ENCODE measurements around the gene VAMP2. TPM values are rescaled to one million over a fixed set of nuclear protein-coding genes. Genes with fewer than 3 reads are reported as not detected.

VAMP2 gene
- total RNA-seq, 6 experiments from 2014 or later: 4.4 to 18.6 (median 13.2) TPM

DNA sequence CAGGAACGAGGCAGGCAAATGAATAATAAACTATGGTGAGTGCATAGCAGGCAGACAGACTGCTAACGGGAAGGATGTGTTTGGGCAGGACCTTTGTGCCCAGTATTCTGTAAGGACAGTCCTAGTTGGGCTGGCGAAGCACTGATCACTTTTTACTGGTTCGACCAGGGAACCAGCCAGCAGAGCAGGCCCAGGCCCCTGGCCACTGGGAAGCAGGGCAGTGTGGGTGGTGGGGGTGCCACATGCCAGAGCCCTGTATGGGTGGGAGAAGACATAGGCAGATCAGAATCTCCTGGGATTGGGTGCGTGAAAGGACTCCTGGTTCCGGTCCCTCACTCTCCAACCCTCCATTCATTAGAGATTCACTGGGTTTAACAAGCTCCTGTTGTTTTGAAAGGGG lies 4.0 kb upstream of the VAMP2 start:
- Histone ChIP-seq H3K9me3 (no peaks in the 10 kb centered on the region), H3K4me1 (peaks cover 0 to 18% (median 15%) of the 10 kb centered on the region in 4 donors), H3K4me3 (no peak overlapping the region), H3K36me3 (no peaks in the 10 kb centered on the region), H3K27ac (no peak overlapping the region), H3K27me3 (no peaks in the 10 kb centered on the region)
- DNase-seq (peak in 1 of 3 donors; percentile 16), ATAC-seq (no peak)
- TF ChIP-seq, protein P1, sequence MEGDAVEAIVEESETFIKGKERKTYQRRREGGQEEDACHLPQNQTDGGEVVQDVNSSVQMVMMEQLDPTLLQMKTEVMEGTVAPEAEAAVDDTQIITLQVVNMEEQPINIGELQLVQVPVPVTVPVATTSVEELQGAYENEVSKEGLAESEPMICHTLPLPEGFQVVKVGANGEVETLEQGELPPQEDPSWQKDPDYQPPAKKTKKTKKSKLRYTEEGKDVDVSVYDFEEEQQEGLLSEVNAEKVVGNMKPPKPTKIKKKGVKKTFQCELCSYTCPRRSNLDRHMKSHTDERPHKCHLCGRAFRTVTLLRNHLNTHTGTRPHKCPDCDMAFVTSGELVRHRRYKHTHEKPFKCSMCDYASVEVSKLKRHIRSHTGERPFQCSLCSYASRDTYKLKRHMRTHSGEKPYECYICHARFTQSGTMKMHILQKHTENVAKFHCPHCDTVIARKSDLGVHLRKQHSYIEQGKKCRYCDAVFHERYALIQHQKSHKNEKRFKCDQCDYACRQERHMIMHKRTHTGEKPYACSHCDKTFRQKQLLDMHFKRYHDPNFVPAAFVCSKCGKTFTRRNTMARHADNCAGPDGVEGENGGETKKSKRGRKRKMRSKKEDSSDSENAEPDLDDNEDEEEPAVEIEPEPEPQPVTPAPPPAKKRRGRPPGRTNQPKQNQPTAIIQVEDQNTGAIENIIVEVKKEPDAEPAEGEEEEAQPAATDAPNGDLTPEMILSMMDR (IDR thresholded peaks at IDR 0.05): no peak
- no peak for TF ChIP-seq POLR2A (IDR thresholded peaks at IDR 0.05)
- 100% methylated on average over 1 of the region's 6 CpGs for WGBS (ENCODE audit: insufficient coverage, low coverage, low lambda C conversion rate, missing lambda C conversion rate)
- intact Hi-C loops (cut with DNase I): no loop called here

DNA sequence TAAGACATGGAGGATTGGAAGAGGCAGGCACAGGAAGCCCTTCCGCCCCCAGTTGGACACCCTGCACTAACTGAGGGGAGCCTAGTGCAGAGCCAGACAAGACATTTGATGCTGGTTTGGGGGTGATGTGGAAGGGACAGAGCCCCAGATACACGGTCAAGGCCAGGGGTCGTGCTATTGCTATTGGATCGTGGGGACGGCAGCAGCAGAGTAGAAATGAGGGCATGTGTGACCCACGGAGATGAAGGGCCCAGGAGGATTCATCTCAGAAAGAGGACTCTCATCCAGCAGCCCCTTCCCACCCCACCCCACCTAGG lies 2.0 kb upstream of the VAMP2 start:
- no peak for ATAC-seq
- no peak overlapping the region for H3K4me3 ChIP-seq
- 56% methylated on average over 6 of the region's 6 CpGs for WGBS (ENCODE audit: insufficient coverage, low coverage, low lambda C conversion rate, missing lambda C conversion rate)
- H3K9me3 ChIP-seq: no peaks in the 10 kb centered on the region
- DNase-seq: no peak
- H3K36me3 ChIP-seq: peaks cover 0 to 11% (median 0%) of the 10 kb centered on the region in 4 donors
- TF ChIP-seq, protein P1 (IDR thresholded peaks at IDR 0.05): no peak
- no peak for TF ChIP-seq POLR2A (IDR thresholded peaks at IDR 0.05)
- peak overlapping the region; percentile 99 for H3K27ac ChIP-seq
- H3K4me1 ChIP-seq: peaks cover 0 to 25% (median 19%) of the 10 kb centered on the region in 4 donors
- intact Hi-C loops (cut with DNase I): no loop called here
- no peaks in the 10 kb centered on the region for H3K27me3 ChIP-seq

DNA sequence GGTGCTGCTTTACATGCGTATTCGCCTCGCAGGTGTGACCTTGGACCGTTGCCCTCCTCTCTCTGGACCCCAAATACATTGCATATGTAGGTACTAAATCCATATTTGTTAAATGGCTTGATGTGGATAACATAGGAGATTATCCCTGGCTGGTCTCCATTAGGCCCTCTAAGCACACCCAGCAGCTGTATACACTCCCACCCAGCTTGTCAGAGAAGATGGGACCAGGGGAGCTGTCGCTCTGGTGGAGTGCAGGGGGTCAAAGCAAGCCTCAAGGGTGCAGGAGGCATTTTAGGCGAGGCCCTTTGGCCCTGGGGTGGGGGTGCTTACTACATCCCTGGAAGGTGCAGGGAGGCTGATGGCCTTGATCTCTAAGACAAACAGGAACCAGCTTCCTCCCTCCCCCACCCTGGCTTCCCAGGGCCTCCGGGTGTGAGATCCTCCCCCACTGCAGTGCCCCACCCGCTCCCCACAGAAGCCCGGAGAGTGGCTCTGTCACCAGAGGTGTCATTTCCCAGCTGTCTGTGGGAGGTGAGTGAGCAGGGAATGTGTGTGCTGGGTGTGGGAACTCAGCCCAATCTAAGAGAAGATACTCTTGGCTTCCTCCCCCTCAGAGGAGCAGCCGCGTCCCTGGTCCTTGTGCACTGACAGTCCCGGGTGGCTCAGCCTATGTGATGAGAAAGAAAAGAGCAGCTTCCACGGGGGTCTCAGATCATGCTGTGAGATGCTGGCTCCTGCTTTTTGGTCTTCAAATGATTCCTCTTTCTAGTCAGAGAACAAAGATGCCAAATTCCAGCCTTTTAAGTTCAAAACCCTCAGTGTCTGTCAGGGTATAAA lies 1.4 kb upstream of the VAMP2 start:
- H3K4me3 ChIP-seq: no peak overlapping the region
- H3K27ac ChIP-seq: peak overlapping the region; percentile 99
- peaks cover 0 to 14% (median 0%) of the 10 kb centered on the region in 4 donors for H3K36me3 ChIP-seq
- no peaks in the 10 kb centered on the region for H3K27me3 ChIP-seq
- H3K4me1 ChIP-seq: peaks cover 0 to 27% (median 19%) of the 10 kb centered on the region in 4 donors
- no peaks in the 10 kb centered on the region for H3K9me3 ChIP-seq
- TF ChIP-seq, protein P1 (IDR thresholded peaks at IDR 0.05): no peak
- TF ChIP-seq POLR2A (IDR thresholded peaks at IDR 0.05): peak; percentile 30
- peak; percentile 50 to 72 (median 59) for ATAC-seq
- intact Hi-C loops (cut with DNase I): no loop called here
- WGBS (ENCODE audit: insufficient coverage, low coverage, low lambda C conversion rate, missing lambda C conversion rate): 12% methylated on average over 9 of the region's 13 CpGs
- peak in 2 of 3 donors; percentile 76 to 82 for DNase-seq

DNA sequence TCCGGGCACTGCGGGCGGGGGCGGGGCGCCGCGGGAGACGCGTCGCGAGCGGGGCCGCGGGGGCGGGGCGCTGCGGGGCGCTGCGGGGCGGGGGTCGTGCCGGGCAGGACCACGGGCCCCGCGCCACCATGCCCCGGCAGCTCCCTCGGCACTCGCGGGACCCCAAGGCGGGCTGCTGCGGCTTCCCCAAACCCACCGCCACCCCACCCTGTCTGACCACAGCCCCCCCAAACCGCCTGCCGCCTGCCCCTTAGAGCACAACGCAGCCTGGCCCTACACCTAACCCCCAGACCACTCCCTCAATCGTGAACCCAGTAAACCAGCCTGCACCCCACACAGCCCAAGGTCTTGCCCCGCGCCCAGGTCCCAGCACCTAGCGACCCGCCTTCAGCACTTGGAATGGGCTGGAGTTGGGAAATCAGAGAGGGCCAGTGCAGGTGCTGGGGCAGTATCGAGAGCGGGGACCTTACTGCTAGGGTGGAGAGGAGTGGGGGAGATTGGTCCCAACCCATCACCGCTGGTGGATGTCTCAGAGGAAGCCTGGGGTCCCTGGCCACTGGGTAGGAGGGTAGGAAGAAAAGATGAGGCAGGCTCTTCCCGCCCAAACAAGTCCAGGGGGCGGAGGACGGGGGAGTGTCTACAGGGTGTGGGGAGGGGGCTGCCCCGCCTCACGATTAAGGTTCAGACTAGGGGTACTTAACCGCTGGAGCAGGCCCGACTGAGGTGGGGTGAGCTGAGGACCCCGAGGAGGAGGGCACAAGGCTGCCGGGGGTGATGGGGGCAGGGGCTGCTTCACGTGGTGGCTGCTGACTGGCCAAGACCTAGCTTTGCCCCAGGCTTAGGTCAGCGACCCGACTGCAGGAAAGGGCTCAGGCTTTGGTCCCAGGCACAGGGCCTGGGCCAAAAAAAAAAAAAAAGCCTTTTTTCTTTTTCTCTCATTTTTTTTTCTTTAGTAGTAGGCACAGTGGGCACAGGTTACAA lies 539 bp upstream of the VAMP2 start:
- DNase-seq (peak; percentile 64 to 86 (median 83)), ATAC-seq (peak; percentile 59 to 73 (median 69))
- WGBS (ENCODE audit: insufficient coverage, low coverage, low lambda C conversion rate, missing lambda C conversion rate): 10% methylated on average over 16 of the region's 55 CpGs
- no peaks in the 10 kb centered on the region for H3K27me3 ChIP-seq
- H3K4me1 ChIP-seq: peaks cover 0 to 31% (median 21%) of the 10 kb centered on the region in 4 donors
- TF ChIP-seq, protein P1 (IDR thresholded peaks at IDR 0.05): no peak
- TF ChIP-seq POLR2A (IDR thresholded peaks at IDR 0.05): no peak
- H3K36me3 ChIP-seq: peaks cover 0 to 14% (median 0%) of the 10 kb centered on the region in 4 donors
- H3K27ac ChIP-seq: peak overlapping the region; percentile 99
- intact Hi-C loops (cut with DNase I): no loop called here
- no peaks in the 10 kb centered on the region for H3K9me3 ChIP-seq
- peak overlapping the region; percentile 91 to 97 (median 91) for H3K4me3 ChIP-seq
